Osteoblast (primary cell): Measurements from ENCODE around the gene KLF9. TPM values are rescaled to one million over a fixed set of nuclear protein-coding genes. Genes with fewer than 3 reads are reported as not detected.
A peak's percentile ranks its signal among the peaks of the same experiment; 100 is the strongest.

Experiments
- DNase-seq: peaks from one replicate; pipeline ENCODE4 v3.0.0; 2011; ENCODE audit warnings: low spot score, mixed read lengths; ENCODE audit not compliant: insufficient read length; ENCODE audit errors: missing footprints
- H2AFZ ChIP-seq: 2 replicates; pipeline ENCODE4 v1.6.0; 2011; ENCODE audit warnings: mild to moderate bottlenecking, low read length
- H3K27ac ChIP-seq: 2 replicates; pipeline ENCODE4 v1.5.1; 2011; ENCODE audit warnings: mild to moderate bottlenecking, low read depth, low read length, moderate library complexity
- H3K27me3 ChIP-seq: 2 replicates; pipeline ENCODE4 v1.6.0; 2012; ENCODE audit warnings: mild to moderate bottlenecking, control low read depth, inconsistent platforms, low read length, moderate library complexity; ENCODE audit not compliant: insufficient read depth
- H3K36me3 ChIP-seq: 2 replicates; pipeline ENCODE4 v1.5.1; 2011; ENCODE audit warnings: mild to moderate bottlenecking, low read length, control low read depth, moderate library complexity; ENCODE audit not compliant: insufficient read depth
- H3K4me1 ChIP-seq: 2 replicates; pipeline ENCODE4 v1.5.1; 2011; ENCODE audit warnings: mild to moderate bottlenecking, low read length, control low read depth, moderate library complexity; ENCODE audit not compliant: insufficient read depth
- H3K4me2 ChIP-seq: 2 replicates; pipeline ENCODE4 v1.6.0; 2011; ENCODE audit warnings: mild to moderate bottlenecking, low read length; ENCODE audit not compliant: insufficient read depth
- H3K4me3 ChIP-seq: fragments of 200-600 bp; sonication (generic); 3 replicates; pipeline ENCODE4 v1.5.1; 2012; ENCODE audit warnings: mild to moderate bottlenecking, low read length, inconsistent platforms; ENCODE audit not compliant: insufficient read depth
- H3K79me2 ChIP-seq: 2 replicates; pipeline ENCODE4 v1.6.0; 2012; ENCODE audit warnings: mild to moderate bottlenecking, low read length, control low read depth, inconsistent platforms; ENCODE audit not compliant: insufficient read depth
- H3K9me3 ChIP-seq: 2 replicates; pipeline ENCODE4 v1.5.1; 2011; ENCODE audit warnings: low read depth, low read length, control low read depth
- H4K20me1 ChIP-seq: 2 replicates; pipeline ENCODE4 v1.6.0; 2012; ENCODE audit warnings: mild to moderate bottlenecking, low read length, control low read depth; ENCODE audit not compliant: insufficient read depth
- CTCF ChIP-seq: IDR thresholded peaks from 2 replicates; pipeline ENCODE4 v1.5.1; 2011; ENCODE audit warnings: mild to moderate bottlenecking, low read depth, low read length, moderate library complexity; ENCODE audit errors: extremely low read depth
- total RNA-seq: library from RNA; depleted of rRNA; stranded (reverse); fragments of >200 nt; gene quantifications from 2 replicates; pipeline ENCODE4 v1.2.3, GENCODE V29; 2012

Gene KLF9
- total RNA-seq, 1 donor = 51.8 TPM

GRCh38 chr9:70392850-70393249 is 21.6 kb downstream of the KLF9 start:
- H3K79me2 ChIP-seq = peaks cover 93% of the 10 kb centered on the region

GRCh38 chr9:70392189-70392588 is 22.3 kb downstream of the KLF9 start:
- peaks cover 92% of the 10 kb centered on the region for H3K79me2 ChIP-seq
- H3K9me3 ChIP-seq = no peaks in the 10 kb centered on the region
- peaks cover 94% of the 10 kb centered on the region for H4K20me1 ChIP-seq
- no peak overlapping the region for H2AFZ ChIP-seq
- peak; percentile 38 for TF ChIP-seq CTCF
- H3K27ac ChIP-seq = no peak overlapping the region
- no peak overlapping the region for H3K4me3 ChIP-seq
- H3K4me2 ChIP-seq = no peak overlapping the region
- H3K36me3 ChIP-seq = peaks cover 4% of the 10 kb centered on the region
- H3K27me3 ChIP-seq = no peaks in the 10 kb centered on the region
- DNase-seq = peak; percentile 71
- peaks cover 13% of the 10 kb centered on the region for H3K4me1 ChIP-seq

More at GRCh38 chr9:70392850-70393249, 21.6 kb downstream of the KLF9 start:
- peaks cover 13% of the 10 kb centered on the region for H3K4me1 ChIP-seq
- H3K36me3 ChIP-seq = no peaks in the 10 kb centered on the region
- H3K9me3 ChIP-seq = no peaks in the 10 kb centered on the region
- H3K27me3 ChIP-seq = no peaks in the 10 kb centered on the region
- H3K4me2 ChIP-seq = no peak overlapping the region
- peak overlapping the region; percentile 17 for H3K27ac ChIP-seq
- TF ChIP-seq CTCF = no peak
- no peak overlapping the region for H3K4me3 ChIP-seq
- no peak overlapping the region for H2AFZ ChIP-seq
- no peak for DNase-seq
- H4K20me1 ChIP-seq = peaks cover 94% of the 10 kb centered on the region

GRCh38 chr9:70390933-70391341 is 23.5 kb downstream of the KLF9 start:
- H3K79me2 ChIP-seq = peaks cover 91% of the 10 kb centered on the region
- DNase-seq = no peak
- peaks cover 91% of the 10 kb centered on the region for H4K20me1 ChIP-seq

More at GRCh38 chr9:70390933-70391341, 23.5 kb downstream of the KLF9 start:
- Histone ChIP-seq H3K4me1 (peaks cover 13% of the 10 kb centered on the region), H2AFZ (no peak overlapping the region), H3K4me2 (peak overlapping the region; percentile 11), H3K27me3 (no peaks in the 10 kb centered on the region), H3K27ac (no peak overlapping the region), H3K4me3 (no peak overlapping the region), H3K36me3 (peaks cover 10% of the 10 kb centered on the region), H3K9me3 (no peaks in the 10 kb centered on the region)
- no peak for TF ChIP-seq CTCF
